Measurements from ENCODE around the gene UNC5B. TPM values are rescaled to one million over a fixed set of nuclear protein-coding genes. Genes with fewer than 3 reads are reported as not detected.

The UNC5B gene
- total RNA-seq, 1 donor from 2014 or later, result 3.7 TPM

- Mint-ChIP-seq H3K4me3 (ENCODE audit: low read depth) (no peak overlapping the region), H3K27ac (no peak overlapping the region), H3K4me1 (ENCODE audit: low read depth) (no peaks in the 10 kb centered on the region), H3K36me3 (ENCODE audit: insufficient read depth) (no peaks in the 10 kb centered on the region), H3K9me3 (ENCODE audit: low read depth) (no peaks in the 10 kb centered on the region), H3K27me3 (peaks cover 3% of the 10 kb centered on the region)
- no peak for DNase-seq (ENCODE audit: low spot score, unreplicated experiment)
- no peak for TF ChIP-seq CTCF (IDR thresholded peaks at IDR 0.05; ENCODE audit: unreplicated experiment)
Measured at GRCh38 chr10:71290331-71290730, 78.0 kb downstream of the UNC5B start.

GRCh38 chr10:71290806-71291527, 78.6 kb downstream of the UNC5B start:
- no peak for DNase-seq (ENCODE audit: low spot score, unreplicated experiment)
- H3K27me3 Mint-ChIP-seq, result peaks cover 3% of the 10 kb centered on the region
- no peak overlapping the region for H3K27ac Mint-ChIP-seq
- no peaks in the 10 kb centered on the region for H3K4me1 Mint-ChIP-seq (ENCODE audit: low read depth)
- no peak overlapping the region for H3K4me3 Mint-ChIP-seq (ENCODE audit: low read depth)
- H3K9me3 Mint-ChIP-seq (ENCODE audit: low read depth), result no peaks in the 10 kb centered on the region
- no peak for TF ChIP-seq CTCF (IDR thresholded peaks at IDR 0.05; ENCODE audit: unreplicated experiment)
- no peaks in the 10 kb centered on the region for H3K36me3 Mint-ChIP-seq (ENCODE audit: insufficient read depth)

GRCh38 chr10:71291528-71291900, 79.1 kb downstream of the UNC5B start:
- Mint-ChIP-seq H3K9me3 (ENCODE audit: low read depth) (no peaks in the 10 kb centered on the region), H3K27me3 (peaks cover 3% of the 10 kb centered on the region), H3K36me3 (ENCODE audit: insufficient read depth) (no peaks in the 10 kb centered on the region), H3K4me1 (ENCODE audit: low read depth) (no peaks in the 10 kb centered on the region), H3K27ac (no peak overlapping the region), H3K4me3 (ENCODE audit: low read depth) (no peak overlapping the region)
- DNase-seq (ENCODE audit: low spot score, unreplicated experiment), result no peak
- TF ChIP-seq CTCF (IDR thresholded peaks at IDR 0.05; ENCODE audit: unreplicated experiment), result no peak

GRCh38 chr10:71292624-71293445, 80.5 kb downstream of the UNC5B start:
- Mint-ChIP-seq H3K4me3 (ENCODE audit: low read depth) (no peak overlapping the region), H3K36me3 (ENCODE audit: insufficient read depth) (no peaks in the 10 kb centered on the region)
- no peak for TF ChIP-seq CTCF (IDR thresholded peaks at IDR 0.05; ENCODE audit: unreplicated experiment)

GRCh38 chr10:71293446-71294084, 81.2 kb downstream of the UNC5B start:
- H3K27ac Mint-ChIP-seq, result no peak overlapping the region

More at GRCh38 chr10:71292624-71293445, 80.5 kb downstream of the UNC5B start:
- Mint-ChIP-seq H3K27me3 (peaks cover 3% of the 10 kb centered on the region), H3K9me3 (ENCODE audit: low read depth) (no peaks in the 10 kb centered on the region), H3K27ac (no peak overlapping the region), H3K4me1 (ENCODE audit: low read depth) (no peaks in the 10 kb centered on the region)
- DNase-seq (ENCODE audit: low spot score, unreplicated experiment), result no peak

More at GRCh38 chr10:71293446-71294084, 81.2 kb downstream of the UNC5B start:
- no peak for DNase-seq (ENCODE audit: low spot score, unreplicated experiment)
- no peaks in the 10 kb centered on the region for H3K36me3 Mint-ChIP-seq (ENCODE audit: insufficient read depth)
- H3K4me1 Mint-ChIP-seq (ENCODE audit: low read depth), result no peaks in the 10 kb centered on the region
- TF ChIP-seq CTCF (IDR thresholded peaks at IDR 0.05; ENCODE audit: unreplicated experiment), result no peak
- H3K9me3 Mint-ChIP-seq (ENCODE audit: low read depth), result no peaks in the 10 kb centered on the region
- H3K27me3 Mint-ChIP-seq, result no peaks in the 10 kb centered on the region
- no peak overlapping the region for H3K4me3 Mint-ChIP-seq (ENCODE audit: low read depth)
